ENCODE measurements around the gene PECR. TPM values are rescaled to one million over a fixed set of nuclear protein-coding genes. Genes with fewer than 3 reads are reported as not detected.

The PECR gene
- total RNA-seq, 2 experiments from 2014 or later = 2.3 to 5.3 TPM

GRCh38 chr2:216126943-216127342, 45.3 kb upstream of the PECR start:
- DNase-seq (ENCODE audit: low spot score) = no peak
- TF ChIP-seq EZH2phosphoT487 (IDR thresholded peaks at IDR 0.05; ENCODE audit: borderline replicate concordance, low read depth, low read length) (no peak), CTCF (conservative IDR thresholded peaks at IDR 0.05; ENCODE audit: low read length) (no peak)
- Histone ChIP-seq H4K20me1 (ENCODE audit: insufficient read depth, low read length) (peaks cover 32% of the 10 kb centered on the region), H3K4me1 (ENCODE audit: insufficient read depth, low read length, poor library complexity, severe bottlenecking) (no peaks in the 10 kb centered on the region), H2AFZ (ENCODE audit: low read length) (no peak overlapping the region), H3K9me2 (ENCODE audit: insufficient read depth, low read length) (no peaks in the 10 kb centered on the region), H3K4me3 (ENCODE audit: low read depth, low read length, poor library complexity, severe bottlenecking) (no peak overlapping the region), H3K27ac (ENCODE audit: low read depth, low read length, poor library complexity, severe bottlenecking) (no peak overlapping the region), H3K4me2 (ENCODE audit: low read length) (no peak overlapping the region), H3K79me2 (ENCODE audit: insufficient read depth, low read depth, low read length) (peaks cover 48% of the 10 kb centered on the region), H3K36me3 (ENCODE audit: insufficient read depth, low read length) (peaks cover 99% of the 10 kb centered on the region), H3K9me3 (ENCODE audit: low read length) (no peaks in the 10 kb centered on the region)
- intact Hi-C loops (cut with micrococcal nuclease; ENCODE audit: unreplicated experiment) = no loop called here
- ChIA-PET POLR2A (interaction anchor here (1.1 kb wide), 1 partner anchor 26 kb away, joined by 3 read pairs; no protein-coding TSS in a partner anchor), CTCF (ENCODE audit: unreplicated experiment) (no interaction called here)
- no TSS peak for BruUV-seq (replicated peaks)

- Histone ChIP-seq H3K4me3 (ENCODE audit: low read depth, low read length, poor library complexity, severe bottlenecking) (no peak overlapping the region), H3K27ac (ENCODE audit: low read depth, low read length, poor library complexity, severe bottlenecking) (no peak overlapping the region), H3K36me3 (ENCODE audit: insufficient read depth, low read length) (peaks cover 100% of the 10 kb centered on the region), H3K9me2 (ENCODE audit: insufficient read depth, low read length) (no peaks in the 10 kb centered on the region), H3K9me3 (ENCODE audit: low read length) (no peaks in the 10 kb centered on the region), H4K20me1 (ENCODE audit: insufficient read depth, low read length) (peaks cover 42% of the 10 kb centered on the region), H3K4me2 (ENCODE audit: low read length) (no peak overlapping the region), H3K79me2 (ENCODE audit: insufficient read depth, low read depth, low read length) (peaks cover 70% of the 10 kb centered on the region), H3K4me1 (ENCODE audit: insufficient read depth, low read length, poor library complexity, severe bottlenecking) (no peaks in the 10 kb centered on the region), H2AFZ (ENCODE audit: low read length) (no peak overlapping the region)
- intact Hi-C loops (cut with micrococcal nuclease; ENCODE audit: unreplicated experiment) = no loop called here
- no peak for DNase-seq (ENCODE audit: low spot score)
- ChIA-PET CTCF (ENCODE audit: unreplicated experiment) (no interaction called here), POLR2A (interaction anchor here (1.3 kb wide), 1 partner anchor 9 kb away, joined by 3 read pairs; no protein-coding TSS in a partner anchor)
- no TSS peak for BruUV-seq (replicated peaks)
- TF ChIP-seq CTCF (conservative IDR thresholded peaks at IDR 0.05; ENCODE audit: low read length) (no peak), EZH2phosphoT487 (IDR thresholded peaks at IDR 0.05; ENCODE audit: borderline replicate concordance, low read depth, low read length) (no peak)
Measured at GRCh38 chr2:216121255-216121654, 39.6 kb upstream of the PECR start.

- Histone ChIP-seq H3K79me2 (ENCODE audit: insufficient read depth, low read depth, low read length) (peaks cover 73% of the 10 kb centered on the region), H4K20me1 (ENCODE audit: insufficient read depth, low read length) (peaks cover 53% of the 10 kb centered on the region), H3K4me1 (ENCODE audit: insufficient read depth, low read length, poor library complexity, severe bottlenecking) (peaks cover 12% of the 10 kb centered on the region), H2AFZ (ENCODE audit: low read length) (no peak overlapping the region), H3K36me3 (ENCODE audit: insufficient read depth, low read length) (peaks cover 100% of the 10 kb centered on the region), H3K27ac (ENCODE audit: low read depth, low read length, poor library complexity, severe bottlenecking) (no peak overlapping the region), H3K4me3 (ENCODE audit: low read depth, low read length, poor library complexity, severe bottlenecking) (no peak overlapping the region), H3K9me3 (ENCODE audit: low read length) (no peaks in the 10 kb centered on the region), H3K9me2 (ENCODE audit: insufficient read depth, low read length) (no peaks in the 10 kb centered on the region), H3K4me2 (ENCODE audit: low read length) (no peak overlapping the region)
- TF ChIP-seq CTCF (conservative IDR thresholded peaks at IDR 0.05; ENCODE audit: low read length) (no peak), EZH2phosphoT487 (IDR thresholded peaks at IDR 0.05; ENCODE audit: borderline replicate concordance, low read depth, low read length) (no peak)
- no TSS peak for BruUV-seq (replicated peaks)
- no peak for DNase-seq (ENCODE audit: low spot score)
- ChIA-PET POLR2A (interaction anchor here (0.5 to 1.3 kb wide), 3 partner anchors 10 to 14 kb away, joined by 3 read pairs; no protein-coding TSS in a partner anchor), CTCF (ENCODE audit: unreplicated experiment) (no interaction called here)
- intact Hi-C loops (cut with micrococcal nuclease; ENCODE audit: unreplicated experiment) = loop anchor here (5.0 kb wide), 1 partner anchor 37 kb away; no protein-coding TSS in a partner anchor
Measured at GRCh38 chr2:216119986-216120385, 38.4 kb upstream of the PECR start.
